Measurements from ENCODE around the gene TIAM1.

Gene TIAM1

GRCh38 chr21:31173881-31174555 lies 170.0 kb downstream of the TIAM1 start:
- peak; percentile 34 for DNase-seq (ENCODE audit: low read depth, low spot score)

GRCh38 chr21:31172328-31172727 lies 171.7 kb downstream of the TIAM1 start:
- DNase-seq (ENCODE audit: low read depth, low spot score) = peak; percentile 43

- DNase-seq (ENCODE audit: low read depth, low spot score) = no peak
These were observed 179.1 kb downstream of the TIAM1 start for GRCh38 chr21:31164713-31165694.

- DNase-seq (ENCODE audit: low read depth, low spot score) = no peak
These were observed 181.2 kb downstream of the TIAM1 start for GRCh38 chr21:31162827-31163226.

GRCh38 chr21:31162079-31162699 lies 181.9 kb downstream of the TIAM1 start:
- no peak for DNase-seq (ENCODE audit: low read depth, low spot score)

GRCh38 chr21:31161157-31161556 lies 182.9 kb downstream of the TIAM1 start:
- peak; percentile 61 for DNase-seq (ENCODE audit: low read depth, low spot score)

- no peak for DNase-seq (ENCODE audit: low read depth, low spot score)
These were observed 184.3 kb downstream of the TIAM1 start for GRCh38 chr21:31159808-31160207.

GRCh38 chr21:31158789-31159581 lies 185.1 kb downstream of the TIAM1 start:
- no peak for DNase-seq (ENCODE audit: low read depth, low spot score)

GRCh38 chr21:31157756-31158155 lies 186.3 kb downstream of the TIAM1 start:
- no peak for DNase-seq (ENCODE audit: low read depth, low spot score)

GRCh38 chr21:31156662-31157061 lies 187.4 kb downstream of the TIAM1 start:
- DNase-seq (ENCODE audit: low read depth, low spot score) = no peak

GRCh38 chr21:31156169-31156568 lies 187.9 kb downstream of the TIAM1 start:
- DNase-seq (ENCODE audit: low read depth, low spot score) = no peak

- DNase-seq (ENCODE audit: low read depth, low spot score) = no peak
These were observed 192.7 kb downstream of the TIAM1 start for GRCh38 chr21:31151156-31152045.

GRCh38 chr21:31145274-31145673 lies 198.8 kb downstream of the TIAM1 start:
- DNase-seq (ENCODE audit: low read depth, low spot score) = no peak

- DNase-seq (ENCODE audit: low read depth, low spot score) = no peak
These were observed 201.0 kb downstream of the TIAM1 start for GRCh38 chr21:31143036-31143435.

GRCh38 chr21:31142600-31142999 lies 201.5 kb downstream of the TIAM1 start:
- DNase-seq (ENCODE audit: low read depth, low spot score) = no peak

GRCh38 chr21:31141389-31142000 lies 202.6 kb downstream of the TIAM1 start:
- DNase-seq (ENCODE audit: low read depth, low spot score) = no peak

- DNase-seq (ENCODE audit: low read depth, low spot score) = no peak
These were observed 203.4 kb downstream of the TIAM1 start for GRCh38 chr21:31140676-31141075.

GRCh38 chr21:31140025-31140424 lies 204.0 kb downstream of the TIAM1 start:
- no peak for DNase-seq (ENCODE audit: low read depth, low spot score)

GRCh38 chr21:31137960-31138359 lies 206.1 kb downstream of the TIAM1 start:
- DNase-seq (ENCODE audit: low read depth, low spot score) = no peak

- DNase-seq (ENCODE audit: low read depth, low spot score) = no peak
These were observed 207.2 kb downstream of the TIAM1 start for GRCh38 chr21:31136891-31137290.

Measured in ELF-1 (cell line).